Smooth muscle cell (in vitro differentiated cells): ENCODE data around the gene GZMM. TPM values are rescaled to one million over a fixed set of nuclear protein-coding genes. Genes with fewer than 3 reads are reported as not detected.
A peak's percentile ranks its signal among the peaks of the same experiment; 100 is the strongest.

Source experiments
- DNase-seq: peaks from one replicate; lab custom pipeline; 2025; ENCODE audit not compliant: unreplicated experiment; lab: John Stamatoyannopoulos, UW
- H2AFZ ChIP-seq: fragments of 200-600 bp; sonication (generic); 2 replicates; pipeline ENCODE4 v1.6.0; 2016; ENCODE audit warnings: antibody characterized with exemption, low read depth, mild to moderate bottlenecking
- H3F3A ChIP-seq: fragments of 200-600 bp; sonication (generic); 2 replicates; pipeline ENCODE4 v1.6.0; 2017; ENCODE audit warnings: antibody characterized with exemption, low read depth
- H3K27ac ChIP-seq: fragments of 200-600 bp; sonication (generic); 2 replicates; pipeline ENCODE4 v1.5.1; 2016; ENCODE audit warnings: low read depth, mild to moderate bottlenecking
- H3K27me3 ChIP-seq: fragments of 200-600 bp; sonication (generic); 2 replicates; pipeline ENCODE4 v1.6.1; 2016; ENCODE audit warnings: low read depth, mild to moderate bottlenecking
- H3K36me3 ChIP-seq: fragments of 200-600 bp; sonication (generic); 2 replicates; pipeline ENCODE4 v1.5.1; 2016; ENCODE audit warnings: low read depth
- H3K4me1 ChIP-seq: fragments of 200-600 bp; sonication (generic); 2 replicates; pipeline ENCODE4 v1.5.1; 2016; ENCODE audit warnings: low read depth
- H3K4me2 ChIP-seq: fragments of 200-600 bp; sonication (generic); 2 replicates; pipeline ENCODE4 v1.6.0; 2016; ENCODE audit warnings: mild to moderate bottlenecking
- H3K4me3 ChIP-seq: fragments of 200-600 bp; sonication (generic); 2 replicates; pipeline ENCODE4 v1.5.1; 2016; ENCODE audit warnings: mild to moderate bottlenecking
- H3K79me2 ChIP-seq: fragments of 200-600 bp; sonication (generic); 2 replicates; pipeline ENCODE4 v1.6.0; 2016; ENCODE audit warnings: low read depth, mild to moderate bottlenecking
- H3K9ac ChIP-seq: fragments of 200-600 bp; sonication (generic); 2 replicates; pipeline ENCODE4 v1.6.0; 2016; ENCODE audit warnings: low read depth
- H3K9me3 ChIP-seq: fragments of 200-600 bp; sonication (generic); replicated peaks from 2 replicates; pipeline ENCODE4 v1.5.1; 2016; ENCODE audit warnings: low read depth
- H4K20me1 ChIP-seq: fragments of 200-600 bp; sonication (generic); 2 replicates; pipeline ENCODE4 v1.6.0; 2016; ENCODE audit warnings: low read depth
- WGBS: methylation state at CpG from one replicate; pipeline ENCODE4 v1.1.7; 2016; ENCODE audit warnings: low lambda C conversion rate; 5-methylcytosine and 5-hydroxymethylcytosine counted together
- polyA plus RNA-seq: library from polyadenylated mRNA; unstranded; fragments of >200 nt; fragmentation: Nextera tagmentation; extraction: Ambion mirVana; gene quantifications from 2 replicates; pipeline ENCODE4 v1.2.1, GENCODE V29; 2016
- total RNA-seq: library from RNA; depleted of rRNA; stranded (reverse); fragments of >200 nt; gene quantifications from 2 replicates; pipeline ENCODE4 v1.2.3, GENCODE V29; 2014
- TF ChIP-seq, protein P1 (sequence below): fragments of 200-600 bp; sonication (generic); IDR thresholded peaks from 2 replicates; pipeline ENCODE4 v1.5.1; 2017; ENCODE audit warnings: borderline replicate concordance, mild to moderate bottlenecking, antibody characterized with exemption; ENCODE audit not compliant: insufficient read depth, poor library complexity, severe bottlenecking

The GZMM gene
- total and polyA plus RNA-seq, 2 experiments from 2014 or later: 0.23 TPM; not detected in 1

DNA sequence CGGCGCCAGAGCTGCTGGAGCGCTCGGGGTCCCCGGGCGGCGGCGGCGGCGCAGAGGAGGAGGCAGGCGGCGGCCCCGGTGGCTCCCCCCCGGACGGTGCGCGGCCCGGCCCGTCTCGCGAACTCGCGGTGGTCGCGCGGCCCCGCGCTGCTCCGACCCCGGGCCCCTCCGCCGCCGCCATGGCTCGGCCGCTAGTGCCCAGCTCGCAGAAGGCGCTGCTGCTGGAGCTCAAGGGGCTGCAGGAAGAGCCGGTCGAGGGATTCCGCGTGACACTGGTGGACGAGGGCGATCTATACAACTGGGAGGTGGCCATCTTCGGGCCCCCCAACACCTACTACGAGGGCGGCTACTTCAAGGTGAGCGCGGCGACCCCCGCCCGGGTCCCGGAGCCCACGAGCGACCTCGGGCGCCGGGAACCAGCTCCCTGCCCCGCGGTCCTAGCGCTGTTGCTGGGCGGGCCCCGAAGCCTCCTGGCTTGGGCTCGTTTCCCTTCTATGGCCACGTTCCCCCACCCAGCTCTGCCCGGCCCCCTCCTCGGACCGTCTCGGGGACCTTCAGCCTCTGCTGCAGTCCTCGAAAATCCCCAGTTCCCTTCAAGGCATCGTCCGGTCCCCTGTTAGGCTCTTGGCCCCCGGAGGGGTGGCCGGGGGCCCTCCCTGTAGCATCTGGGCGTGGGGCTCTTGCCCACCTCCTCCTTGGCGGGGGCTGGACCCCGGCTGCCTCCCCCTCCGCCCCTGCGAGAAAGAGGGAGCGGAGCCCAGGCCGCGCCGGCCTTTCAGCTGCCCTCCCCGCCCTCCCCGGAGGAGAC, 11.9 kb upstream of the GZMM start, which contains the start of gene CDC34:
CDC34 (plus strand) TSS at position 8 of the 808 bp plus-strand sequence; CDS start at position 180, 172 bp downstream.
- H3K9me3 ChIP-seq: no peaks in the 10 kb centered on the region
- H3K27me3 ChIP-seq: no peaks in the 10 kb centered on the region
- no peaks in the 10 kb centered on the region for H3K36me3 ChIP-seq
- H3K27ac ChIP-seq: peak within 1 kb of the TSS; percentile 90
- H4K20me1 ChIP-seq: peaks cover 42% of the 10 kb centered on the region
- peaks cover 45% of the 10 kb centered on the region for H3K79me2 ChIP-seq
- H3K4me1 ChIP-seq: peaks cover 11% of the 10 kb centered on the region
- TF ChIP-seq, protein P1, sequence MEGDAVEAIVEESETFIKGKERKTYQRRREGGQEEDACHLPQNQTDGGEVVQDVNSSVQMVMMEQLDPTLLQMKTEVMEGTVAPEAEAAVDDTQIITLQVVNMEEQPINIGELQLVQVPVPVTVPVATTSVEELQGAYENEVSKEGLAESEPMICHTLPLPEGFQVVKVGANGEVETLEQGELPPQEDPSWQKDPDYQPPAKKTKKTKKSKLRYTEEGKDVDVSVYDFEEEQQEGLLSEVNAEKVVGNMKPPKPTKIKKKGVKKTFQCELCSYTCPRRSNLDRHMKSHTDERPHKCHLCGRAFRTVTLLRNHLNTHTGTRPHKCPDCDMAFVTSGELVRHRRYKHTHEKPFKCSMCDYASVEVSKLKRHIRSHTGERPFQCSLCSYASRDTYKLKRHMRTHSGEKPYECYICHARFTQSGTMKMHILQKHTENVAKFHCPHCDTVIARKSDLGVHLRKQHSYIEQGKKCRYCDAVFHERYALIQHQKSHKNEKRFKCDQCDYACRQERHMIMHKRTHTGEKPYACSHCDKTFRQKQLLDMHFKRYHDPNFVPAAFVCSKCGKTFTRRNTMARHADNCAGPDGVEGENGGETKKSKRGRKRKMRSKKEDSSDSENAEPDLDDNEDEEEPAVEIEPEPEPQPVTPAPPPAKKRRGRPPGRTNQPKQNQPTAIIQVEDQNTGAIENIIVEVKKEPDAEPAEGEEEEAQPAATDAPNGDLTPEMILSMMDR: no peak
- peak within 1 kb of the TSS; percentile 90 for H3K4me3 ChIP-seq
- H3F3A ChIP-seq: peaks cover 6% of the 10 kb centered on the region
- H3K9ac ChIP-seq: peak within 1 kb of the TSS; percentile 91
- DNase-seq: no peak
- H3K4me2 ChIP-seq: peak within 1 kb of the TSS; percentile 100
- WGBS: under 1% methylated on average over 55 of the region's 84 CpGs
- peak within 1 kb of the TSS; percentile 95 for H2AFZ ChIP-seq

DNA sequence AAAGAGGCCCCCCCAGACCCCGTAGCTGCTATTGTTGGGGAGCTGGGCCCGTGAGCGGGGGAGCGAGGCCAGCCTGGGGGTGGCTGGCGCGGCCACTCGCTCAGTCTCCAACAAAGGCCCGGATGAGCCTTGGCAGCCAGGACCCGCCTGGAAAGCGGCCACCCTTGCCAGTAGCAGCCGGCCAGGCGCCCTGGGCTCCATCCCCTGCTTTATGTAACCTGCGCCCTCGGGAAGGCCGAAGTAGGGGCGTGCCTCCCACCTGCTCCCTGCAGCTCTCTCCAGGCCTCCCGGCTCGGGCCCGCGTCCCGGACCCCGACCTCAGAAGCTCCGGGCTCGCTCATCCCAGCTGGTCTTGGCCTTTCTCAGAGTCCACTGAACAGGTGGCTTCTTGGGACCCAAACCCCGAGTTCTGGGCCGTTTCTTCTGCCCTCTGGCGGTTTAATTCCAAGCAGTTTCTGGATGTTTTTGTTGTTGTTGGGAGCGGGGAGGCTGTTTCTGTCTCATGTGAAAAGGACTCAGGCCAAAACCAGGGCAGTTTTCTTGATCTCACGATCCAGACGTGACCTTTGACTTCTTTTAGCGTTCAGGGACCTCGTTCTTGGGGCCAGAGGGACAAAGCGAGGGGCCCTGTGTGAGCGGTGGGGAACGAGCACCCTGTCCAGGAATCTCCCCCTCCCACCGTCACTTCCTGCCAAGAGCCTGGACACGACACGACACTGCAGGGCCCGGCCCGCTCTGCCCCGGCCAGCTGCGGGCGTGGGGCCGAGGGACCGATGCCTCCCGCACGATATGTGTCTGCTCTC, 11.1 kb upstream of the GZMM start:
- Histone ChIP-seq H4K20me1 (peaks cover 47% of the 10 kb centered on the region), H3F3A (peaks cover 6% of the 10 kb centered on the region), H3K9me3 (no peaks in the 10 kb centered on the region), H2AFZ (no peak overlapping the region), H3K27ac (peak overlapping the region; percentile 90), H3K9ac (peak overlapping the region; percentile 83), H3K4me1 (peaks cover 11% of the 10 kb centered on the region), H3K27me3 (no peaks in the 10 kb centered on the region), H3K4me3 (peak overlapping the region; percentile 88), H3K36me3 (no peaks in the 10 kb centered on the region), H3K4me2 (peak overlapping the region; percentile 100), H3K79me2 (peaks cover 45% of the 10 kb centered on the region)
- peak; percentile 56 for DNase-seq
- under 1% methylated on average over 36 of the region's 47 CpGs for WGBS
- TF ChIP-seq, protein P1: peak; percentile 46

DNA sequence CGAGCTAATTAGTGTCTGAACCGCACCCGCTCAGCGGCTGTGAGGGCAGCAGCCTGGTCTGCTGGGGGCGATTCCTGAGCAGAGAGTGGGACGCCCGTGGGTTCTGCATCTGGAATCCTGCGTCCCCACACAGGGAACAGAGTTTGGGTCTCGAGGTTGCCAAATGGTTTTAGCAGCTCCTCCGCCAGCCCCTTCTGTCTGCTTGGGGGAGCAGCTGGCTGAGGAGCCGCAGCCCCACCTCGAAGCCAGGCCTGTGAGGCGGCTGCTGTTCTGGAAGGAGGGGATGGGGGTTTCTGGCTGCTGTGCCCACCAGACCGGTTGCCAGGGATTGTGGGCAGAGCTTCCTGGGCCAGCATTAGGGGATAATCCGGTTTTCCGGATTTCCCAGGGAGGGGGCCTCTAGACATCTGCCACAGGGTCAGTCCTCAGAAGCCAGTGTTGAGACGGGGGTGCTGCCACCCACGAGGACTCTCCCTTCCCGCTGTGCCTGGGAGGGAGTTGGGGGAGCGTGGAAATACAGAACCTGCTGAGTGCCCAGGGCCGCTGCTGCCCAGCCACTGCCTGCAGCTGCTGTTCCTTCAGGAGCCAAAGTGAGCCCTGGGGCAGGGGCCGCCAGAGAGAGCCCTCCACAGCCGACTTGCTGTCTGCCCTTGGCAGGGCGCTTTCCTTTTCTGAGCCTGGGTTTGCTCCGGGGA, 10.3 kb upstream of the GZMM start:
- Histone ChIP-seq H3K4me3 (peak overlapping the region; percentile 88), H3K9ac (peak overlapping the region; percentile 83), H3F3A (peaks cover 6% of the 10 kb centered on the region), H3K79me2 (peaks cover 45% of the 10 kb centered on the region), H3K36me3 (no peaks in the 10 kb centered on the region), H2AFZ (no peak overlapping the region), H3K4me2 (peak overlapping the region; percentile 100), H3K9me3 (no peaks in the 10 kb centered on the region), H3K4me1 (peaks cover 11% of the 10 kb centered on the region), H4K20me1 (peaks cover 54% of the 10 kb centered on the region), H3K27ac (peak overlapping the region; percentile 90), H3K27me3 (no peaks in the 10 kb centered on the region)
- DNase-seq: no peak
- WGBS: 48% methylated on average over 24 of the region's 25 CpGs
- TF ChIP-seq, protein P1: no peak
